Nephron (organoid): ENCODE data around the gene SPATA25.

Experiments used
- H3K27ac Mint-ChIP-seq, 3 experiments: 2 replicates each; pipeline ENCODE4 v1.8.0; 2020; ENCODE audit warnings: mixed read lengths in 3 of 3, mild to moderate bottlenecking in 2 of 3, moderate library complexity in 1 of 3
- H3K27me3 Mint-ChIP-seq: 2 replicates; pipeline ENCODE4 v1.8.0; 2021; ENCODE audit warnings: low read depth, mild to moderate bottlenecking, moderate library complexity, mixed read lengths
- H3K36me3 Mint-ChIP-seq: 2 replicates; pipeline ENCODE4 v1.8.0; 2020; ENCODE audit warnings: low read depth, mixed read lengths
- H3K4me1 Mint-ChIP-seq: 2 replicates; pipeline ENCODE4 v1.8.0; 2020; ENCODE audit warnings: mixed read lengths
- H3K4me3 Mint-ChIP-seq, 3 experiments: 2 replicates each; pipeline ENCODE4 v1.8.0; 2020; ENCODE audit warnings: mild to moderate bottlenecking in 3 of 3, mixed read lengths in 3 of 3, moderate library complexity in 2 of 3
- H3K9me3 Mint-ChIP-seq: 2 replicates; pipeline ENCODE4 v1.8.0; 2020; ENCODE audit warnings: mixed read lengths
- CTCF ChIP-seq, 3 experiments: fragments of 200-600 bp; sonication (generic); IDR thresholded peaks; one replicate each; pipeline ENCODE4 v1.5.0; 2021; ENCODE audit warnings: antibody characterized with exemption in 3 of 3; ENCODE audit not compliant: unreplicated experiment in 3 of 3

SPATA25 gene

DNA sequence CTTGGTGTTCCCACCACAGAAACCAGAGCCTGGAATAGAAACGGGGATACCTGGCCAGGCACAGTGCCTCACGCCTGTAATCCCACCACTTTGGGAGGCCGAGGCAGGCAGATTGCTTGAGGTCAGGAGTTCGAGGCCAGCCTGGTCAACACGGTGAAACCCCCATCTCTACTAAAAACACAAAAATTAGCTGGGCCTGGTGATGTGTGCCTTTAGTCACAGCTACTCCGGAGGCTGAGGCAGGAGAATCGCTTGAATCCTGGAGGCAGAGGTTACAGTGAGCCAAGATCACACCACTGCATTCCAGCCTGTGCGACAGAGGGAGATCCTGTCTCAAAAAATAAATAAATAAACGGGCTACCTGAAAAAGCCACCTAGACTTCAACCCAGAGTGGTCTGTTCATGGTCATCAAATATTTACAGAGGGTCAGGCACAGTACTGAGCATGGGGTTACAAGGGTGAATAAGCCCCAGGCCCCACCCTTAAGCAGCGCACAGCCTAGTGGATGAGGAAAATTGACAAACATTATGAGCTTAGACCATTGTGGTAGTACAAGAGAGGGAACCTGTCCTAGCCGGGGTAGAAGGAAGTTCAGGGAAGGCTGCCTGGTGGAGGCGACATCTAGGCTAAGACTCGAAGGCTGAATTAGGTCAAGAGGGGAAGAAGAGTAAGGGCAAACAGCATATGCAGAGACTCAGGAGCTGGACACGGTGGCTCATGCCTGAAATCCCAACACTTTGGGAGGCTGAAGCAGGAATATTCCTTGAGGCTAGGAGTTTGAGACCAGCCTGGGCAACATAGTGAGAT, 39.9 kb upstream of the SPATA25 start:
- no peaks in the 10 kb centered on the region for H3K27me3 Mint-ChIP-seq
- H3K36me3 Mint-ChIP-seq = no peaks in the 10 kb centered on the region
- H3K4me3 Mint-ChIP-seq = no peak overlapping the region
- H3K9me3 Mint-ChIP-seq = no peaks in the 10 kb centered on the region
- H3K27ac Mint-ChIP-seq = peak overlapping the region in 2 of 3 experiments; percentile 26 to 41
- H3K4me1 Mint-ChIP-seq = peaks cover 22% of the 10 kb centered on the region
- no peak for TF ChIP-seq CTCF (IDR thresholded peaks at IDR 0.05; ENCODE audit: unreplicated experiment in 3 of 3)

- Mint-ChIP-seq H3K9me3 (no peaks in the 10 kb centered on the region), H3K4me3 (no peak overlapping the region), H3K27me3 (no peaks in the 10 kb centered on the region), H3K36me3 (no peaks in the 10 kb centered on the region), H3K27ac (peak overlapping the region in 2 of 3 experiments; percentile 26 to 41), H3K4me1 (peaks cover 25% of the 10 kb centered on the region)
- no peak for TF ChIP-seq CTCF (IDR thresholded peaks at IDR 0.05; ENCODE audit: unreplicated experiment in 3 of 3)
Observed at GRCh38 chr20:45926731-45927070, 39.3 kb upstream of the SPATA25 start.

GRCh38 chr20:45925821-45926506, 38.5 kb upstream of the SPATA25 start:
- no peaks in the 10 kb centered on the region for H3K27me3 Mint-ChIP-seq
- H3K4me3 Mint-ChIP-seq = peak overlapping the region in 1 of 3 experiments; percentile 12
- H3K36me3 Mint-ChIP-seq = no peaks in the 10 kb centered on the region
- TF ChIP-seq CTCF (IDR thresholded peaks at IDR 0.05; ENCODE audit: unreplicated experiment in 3 of 3) = no peak
- H3K27ac Mint-ChIP-seq = peak overlapping the region; percentile 93 to 97 (median 96)
- peaks cover 33% of the 10 kb centered on the region for H3K4me1 Mint-ChIP-seq
- H3K9me3 Mint-ChIP-seq = no peaks in the 10 kb centered on the region

DNA sequence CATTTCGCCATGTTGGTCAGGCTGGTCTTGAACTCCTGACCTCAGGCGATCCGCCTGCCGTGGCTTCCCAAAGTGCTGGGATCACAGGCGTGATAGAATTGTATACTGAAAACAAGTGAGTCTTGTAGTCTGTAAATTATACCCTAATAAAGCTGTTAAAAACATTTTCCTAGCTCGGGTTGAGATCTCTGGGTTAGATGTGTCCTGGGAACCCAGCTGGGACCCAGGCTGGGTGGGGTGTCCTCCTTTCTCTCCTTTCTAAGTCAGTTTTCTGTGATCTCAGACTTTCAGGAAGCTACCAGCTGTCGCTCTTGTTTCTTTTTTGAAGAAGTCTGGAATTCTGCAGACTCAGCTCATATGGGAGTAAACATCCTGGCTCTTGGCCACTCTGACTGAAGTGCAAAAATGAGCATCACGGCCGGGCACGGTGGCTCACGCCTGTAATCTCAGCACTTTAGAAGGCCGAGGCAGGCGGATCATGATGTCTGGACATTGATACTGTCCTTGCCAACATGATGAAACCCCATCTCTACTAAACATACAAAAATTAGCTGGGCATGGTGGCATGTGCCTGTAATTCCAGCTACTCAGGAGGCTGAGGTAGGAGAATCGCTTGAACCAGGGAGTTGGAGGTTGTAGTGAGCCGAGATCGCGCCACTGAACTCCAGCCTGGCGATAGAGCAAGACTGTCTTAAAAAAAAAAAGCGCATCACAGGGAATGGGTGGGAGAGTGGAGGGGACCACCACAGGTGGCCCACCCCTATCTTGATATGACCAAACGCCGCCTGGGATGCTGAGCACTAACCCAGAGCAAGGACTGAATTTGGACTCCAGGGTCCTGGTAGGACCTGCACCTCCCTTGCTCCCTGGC, 37.2 kb upstream of the SPATA25 start:
- Mint-ChIP-seq H3K36me3 (no peaks in the 10 kb centered on the region), H3K4me3 (peak overlapping the region; percentile 54 to 69 (median 64)), H3K9me3 (no peaks in the 10 kb centered on the region), H3K4me1 (peaks cover 46% of the 10 kb centered on the region), H3K27ac (peak overlapping the region; percentile 93 to 97 (median 96)), H3K27me3 (no peaks in the 10 kb centered on the region)
- TF ChIP-seq CTCF (IDR thresholded peaks at IDR 0.05; ENCODE audit: unreplicated experiment in 3 of 3) = no peak

DNA sequence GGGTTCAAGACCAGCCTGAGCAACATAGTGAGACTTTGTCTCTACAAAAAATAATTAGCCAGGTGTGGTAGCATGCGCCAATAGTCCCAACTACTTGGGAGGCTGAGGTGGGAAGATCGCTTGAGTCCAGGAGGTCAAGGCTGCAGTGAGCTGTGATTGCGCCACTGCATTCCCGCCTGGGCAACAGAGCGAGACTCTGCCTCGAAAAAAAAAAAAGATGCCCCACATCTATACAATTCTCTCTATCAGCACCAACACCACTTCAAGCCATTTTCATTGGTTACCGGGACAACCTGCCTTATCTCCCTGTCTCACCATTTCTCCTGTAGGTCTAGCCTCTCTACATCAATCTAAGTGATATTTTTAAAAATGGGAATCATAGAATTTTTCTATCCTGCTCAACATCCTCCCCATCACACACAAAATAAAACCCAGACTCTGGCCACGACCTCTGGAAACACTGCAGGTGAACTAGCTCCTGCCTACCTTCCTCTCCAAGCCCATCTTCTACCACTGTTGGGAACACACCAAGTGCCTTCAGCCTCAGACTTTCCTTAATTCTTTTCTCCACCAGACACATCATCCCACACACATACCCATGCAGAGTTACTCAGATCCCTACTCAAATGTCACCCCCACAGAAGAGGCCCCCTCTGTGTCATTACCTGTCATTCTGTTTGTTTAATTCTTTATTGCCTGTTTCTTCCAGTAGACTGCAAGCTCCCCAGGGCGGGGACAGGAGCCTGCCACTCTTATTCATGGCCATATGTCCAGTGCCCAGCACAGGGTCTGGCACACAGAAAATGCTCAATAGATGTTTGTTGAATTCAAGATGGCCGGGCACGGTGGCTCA, 34.1 kb upstream of the SPATA25 start:
- Mint-ChIP-seq H3K27ac (peak overlapping the region; percentile 95 to 96 (median 95)), H3K4me1 (peaks cover 62% of the 10 kb centered on the region), H3K4me3 (peak overlapping the region; percentile 18 to 66 (median 24))

More for the DNA sequence above, 34.1 kb upstream of the SPATA25 start:
- no peaks in the 10 kb centered on the region for H3K9me3 Mint-ChIP-seq
- TF ChIP-seq CTCF (IDR thresholded peaks at IDR 0.05; ENCODE audit: unreplicated experiment in 3 of 3) = no peak
- H3K36me3 Mint-ChIP-seq = no peaks in the 10 kb centered on the region
- no peaks in the 10 kb centered on the region for H3K27me3 Mint-ChIP-seq
